D721Med (cell line): ENCODE results near the gene MMP3.

Experiments used
- DNase-seq: peaks from one replicate; pipeline ENCODE4 v3.0.0; 2011; ENCODE audit warnings: low spot score; ENCODE audit not compliant: insufficient read length
- FAIRE-seq: peaks from 2 replicates; lab custom pipeline; 2011; peaks lifted over from hg19 to GRCh38; lab: Jason Lieb, UNC
- CTCF ChIP-seq: IDR thresholded peaks from 2 replicates; pipeline ENCODE4 v1.5.1; 2012; ENCODE audit warnings: mild to moderate bottlenecking, control low read depth; ENCODE audit not compliant: insufficient read depth; ENCODE audit errors: missing control alignments

The MMP3 gene

GRCh38 chr11:102806296-102806695 is 37.1 kb downstream of the MMP3 start:
- DNase-seq (no peak), FAIRE-seq (no peak)
- no peak for TF ChIP-seq CTCF

- DNase-seq (no peak), FAIRE-seq (no peak)
- no peak for TF ChIP-seq CTCF
These were observed 41.1 kb downstream of the MMP3 start for GRCh38 chr11:102802341-102802740.

- TF ChIP-seq CTCF, result no peak
- no peak for DNase-seq
- no peak for FAIRE-seq
These were observed 42.6 kb downstream of the MMP3 start for GRCh38 chr11:102800767-102801166.

- DNase-seq (no peak), FAIRE-seq (no peak)
- TF ChIP-seq CTCF, result no peak
These were observed 43.6 kb downstream of the MMP3 start for GRCh38 chr11:102799681-102800340.

GRCh38 chr11:102798012-102798746 is 45.2 kb downstream of the MMP3 start, which contains the start of gene MMP1:
Gene MMP1, minus strand, starts transcription at chr11:102798160. Its CDS starts 68 bp downstream, at chr11:102798092.
- DNase-seq (no peak), FAIRE-seq (no peak)
- no peak for TF ChIP-seq CTCF

DNA sequence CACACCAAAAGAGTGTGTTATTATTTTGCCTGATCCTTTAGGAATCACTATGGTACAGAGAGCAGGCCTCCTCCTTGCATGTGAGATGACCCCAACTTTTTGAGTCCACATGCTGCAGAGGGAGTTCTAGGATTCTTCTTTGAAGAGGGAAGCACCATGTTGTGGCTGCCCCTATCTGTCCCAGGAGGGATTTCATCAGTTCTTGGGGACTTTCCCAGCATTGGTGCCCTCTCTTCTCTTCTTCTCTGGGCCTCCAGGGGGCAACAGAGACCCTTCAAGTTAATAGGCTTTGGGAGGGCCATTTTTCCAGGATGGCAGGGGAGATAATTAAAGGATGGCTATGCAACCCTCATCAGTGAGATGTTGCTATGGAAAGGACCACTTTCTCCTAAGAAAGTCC is 49.0 kb downstream of the MMP3 start:
- FAIRE-seq, result no peak
- peak; percentile 50 for TF ChIP-seq CTCF
- no peak for DNase-seq
